Mammary epithelial cell (primary cell): ENCODE results near the gene NOL4L.

ENCODE experiments used
- CTCF ChIP-seq, 2 donors: IDR thresholded peaks in 1 of 2; conservative IDR thresholded peaks in 1 of 2; 2 replicates each; pipeline ENCODE4 v1.5.1; 2011 to 2012; ENCODE audit warnings: inconsistent platforms in 2 of 2, low read length in 2 of 2, mild to moderate bottlenecking in 2 of 2, control low read depth in 1 of 2, low read depth in 1 of 2; ENCODE audit not compliant: insufficient read depth in 1 of 2; ENCODE audit errors: extremely low read depth in 1 of 2
- EZH2 ChIP-seq: IDR thresholded peaks from 2 replicates; pipeline ENCODE4 v1.6.1; 2012; ENCODE audit warnings: low read length, inconsistent platforms, borderline replicate concordance

- TF ChIP-seq CTCF (conservative IDR thresholded peaks at IDR 0.05 in 1 of 2, IDR thresholded peaks at IDR 0.05 in 1 of 2; ENCODE audit: extremely low read depth in 1 of 2, insufficient read depth in 1 of 2, low read depth in 1 of 2, low read length in 2 of 2): no peak
- TF ChIP-seq EZH2: no peak
These were observed 111.7 kb downstream of the NOL4L start for GRCh38 chr20:32473231-32474008.
